ENCODE results near the gene TDRD12. TPM values are rescaled to one million over a fixed set of nuclear protein-coding genes. Genes with fewer than 3 reads are reported as not detected.

Gene TDRD12
- total RNA-seq: 0.47 and 1.9 TPM in 2 replicates

GRCh38 chr19:32719611-32720059 is at the start of gene TDRD12:
Gene TDRD12 (plus strand): TSS chr19:32719767. CDS start chr19:32720073, 306 bp downstream.

GRCh38 chr19:32674931-32675719 is 44.4 kb upstream of the TDRD12 start, which contains the start of gene ANKRD27:
Gene ANKRD27 (minus strand): TSS chr19:32675180. CDS start chr19:32659015, 16,165 bp downstream.

DNA sequence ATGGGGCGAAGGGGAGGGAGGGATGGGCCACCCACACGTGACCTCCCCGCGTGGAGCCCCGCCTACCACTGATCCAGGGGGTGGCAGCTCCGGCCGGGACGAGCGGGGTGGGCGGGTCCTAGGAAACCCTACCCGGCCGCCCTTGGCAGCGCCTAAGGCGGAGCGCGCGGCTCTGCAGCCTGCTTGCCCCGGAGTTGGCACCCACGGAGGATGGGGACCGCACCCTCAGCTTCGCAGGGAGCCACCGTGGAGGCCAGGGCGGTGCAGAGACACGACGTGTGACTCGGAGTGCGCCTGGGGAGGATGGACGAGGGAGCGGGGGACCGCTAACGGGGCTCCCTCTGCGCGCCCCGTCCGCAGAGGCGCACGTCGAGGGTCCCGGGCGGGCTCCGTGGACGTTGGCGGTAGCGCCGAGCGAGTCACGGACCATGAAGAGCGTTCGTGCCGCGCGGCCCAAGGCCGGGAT is 43.8 kb upstream of the TDRD12 start, which contains the start of gene RGS9BP:
RGS9BP (plus strand) TSS at position 129 of the 466 bp plus-strand sequence. CDS start 416 bp downstream, outside the sequence.

DNA sequence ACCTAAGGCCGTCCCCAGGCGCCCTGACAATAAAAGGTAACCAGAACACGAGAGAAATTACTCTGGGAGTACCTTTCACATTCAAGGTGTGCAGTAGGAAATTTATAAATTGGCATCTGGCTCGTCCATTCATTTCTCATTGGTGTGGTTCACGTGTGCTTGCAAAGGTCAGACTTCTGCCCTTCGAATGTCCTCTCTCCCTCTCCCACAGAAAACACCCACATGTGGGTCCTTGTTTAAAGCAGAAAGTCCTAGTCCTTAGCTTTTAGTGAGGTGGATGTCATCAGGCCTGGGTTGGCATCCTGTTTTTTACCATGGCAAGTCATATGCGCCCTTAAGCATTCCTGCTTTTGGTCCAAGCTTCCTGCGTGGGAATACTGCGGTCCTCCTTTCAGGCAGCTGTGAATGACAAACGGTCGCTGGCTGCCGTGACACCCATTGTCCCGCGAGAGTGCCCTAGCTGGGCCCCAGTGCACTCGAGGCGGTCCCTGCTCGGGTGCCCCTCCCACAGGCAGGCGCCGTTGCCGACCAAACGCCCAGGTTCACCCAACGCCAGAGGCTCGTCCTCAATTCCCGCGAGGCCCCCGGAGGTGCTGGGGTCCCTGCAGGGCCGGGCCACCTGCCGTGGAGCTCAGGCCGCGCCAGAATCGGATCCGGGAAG is 28.1 kb upstream of the TDRD12 start, which contains the start of gene NUDT19:
NUDT19 (plus strand) TSS at position 531 of the 661 bp plus-strand sequence. CDS start 140 bp downstream, outside the sequence.

GRCh38 chr19:32869369-32869965 is 149.9 kb downstream of the TDRD12 start, which contains the start of gene SLC7A9:
Gene SLC7A9 (minus strand): TSS chr19:32869767. CDS start chr19:32868534, 1,233 bp downstream.

Other genes starting within 250 kb of the TDRD12 start
- gene PDCD5, start 138.6 kb upstream of the TDRD12 start, total RNA-seq: 316 and 419 TPM in 2 replicates
- 25.8 and 27.0 TPM in 2 replicates for gene ANKRD27, start 44.6 kb upstream of the TDRD12 start, total RNA-seq
- 0.49 TPM in 1 of 2 replicates, not detected in the other for gene RGS9BP, start 43.9 kb upstream of the TDRD12 start, total RNA-seq
- gene NUDT19, start 27.9 kb upstream of the TDRD12 start, total RNA-seq: 17.8 and 18.7 TPM in 2 replicates
- gene SLC7A9, start 150.0 kb downstream of the TDRD12 start, total RNA-seq: not detected in 2 replicates